WERI-Rb-1 (cell line): Measurements from ENCODE around the gene ELOVL3.

Experiments used
- DNase-seq: peaks from one replicate; pipeline ENCODE4 v3.0.0-alpha.2; 2020
- H3K27ac ChIP-seq: fragments of 250-450 bp; sonication (Bioruptor Pico); 2 replicates; pipeline ENCODE4 v1.5.1; 2020; ENCODE audit warnings: mild to moderate bottlenecking, moderate library complexity
- H3K27me3 ChIP-seq: fragments of 250-450 bp; sonication (Bioruptor Pico); 2 replicates; pipeline ENCODE4 v1.5.1; 2021; ENCODE audit warnings: mild to moderate bottlenecking, low read depth, moderate library complexity; ENCODE audit not compliant: insufficient read depth, severe bottlenecking
- H3K36me3 ChIP-seq: fragments of 250-450 bp; sonication (Bioruptor Pico); 2 replicates; pipeline ENCODE4 v1.5.1; 2020; ENCODE audit warnings: mild to moderate bottlenecking, moderate library complexity
- H3K4me3 ChIP-seq: 2 replicates; pipeline ENCODE4 v1.5.1; 2011; ENCODE audit warnings: low read depth, mild to moderate bottlenecking, control low read depth, low read length
- H3K9me3 ChIP-seq: fragments of 250-450 bp; sonication (Bioruptor Pico); 2 replicates; pipeline ENCODE4 v1.5.1; 2021; ENCODE audit warnings: mild to moderate bottlenecking, moderate library complexity; ENCODE audit not compliant: severe bottlenecking
- TF ChIP-seq, protein P1 (sequence below): IDR thresholded peaks from 2 replicates; pipeline ENCODE4 v1.5.1; 2011; ENCODE audit warnings: low read depth, mild to moderate bottlenecking, control low read depth, inconsistent platforms, low read length

ELOVL3 gene

DNA sequence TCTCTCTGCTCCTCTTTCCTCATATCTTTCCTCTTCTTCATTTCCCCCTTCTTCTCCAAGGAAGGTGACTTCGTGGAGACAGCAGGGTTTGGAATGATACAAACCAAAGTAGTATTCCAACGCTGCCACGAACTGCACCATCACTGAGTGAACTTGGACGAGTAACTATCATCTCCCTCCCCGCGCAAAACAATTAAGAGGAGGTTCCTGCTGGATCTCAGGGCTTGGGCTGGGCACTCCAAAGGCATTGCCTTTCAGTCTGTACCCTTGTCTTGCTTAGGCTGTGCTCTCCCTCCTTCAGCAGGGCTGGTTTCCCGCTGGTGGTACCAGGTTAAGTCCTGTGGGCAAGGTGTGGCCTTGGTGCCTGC is 16.0 kb downstream of the ELOVL3 start:
- no peak overlapping the region for H3K27ac ChIP-seq
- no peaks in the 10 kb centered on the region for H3K27me3 ChIP-seq
- DNase-seq = no peak
- H3K4me3 ChIP-seq = no peak overlapping the region
- TF ChIP-seq, protein P1, sequence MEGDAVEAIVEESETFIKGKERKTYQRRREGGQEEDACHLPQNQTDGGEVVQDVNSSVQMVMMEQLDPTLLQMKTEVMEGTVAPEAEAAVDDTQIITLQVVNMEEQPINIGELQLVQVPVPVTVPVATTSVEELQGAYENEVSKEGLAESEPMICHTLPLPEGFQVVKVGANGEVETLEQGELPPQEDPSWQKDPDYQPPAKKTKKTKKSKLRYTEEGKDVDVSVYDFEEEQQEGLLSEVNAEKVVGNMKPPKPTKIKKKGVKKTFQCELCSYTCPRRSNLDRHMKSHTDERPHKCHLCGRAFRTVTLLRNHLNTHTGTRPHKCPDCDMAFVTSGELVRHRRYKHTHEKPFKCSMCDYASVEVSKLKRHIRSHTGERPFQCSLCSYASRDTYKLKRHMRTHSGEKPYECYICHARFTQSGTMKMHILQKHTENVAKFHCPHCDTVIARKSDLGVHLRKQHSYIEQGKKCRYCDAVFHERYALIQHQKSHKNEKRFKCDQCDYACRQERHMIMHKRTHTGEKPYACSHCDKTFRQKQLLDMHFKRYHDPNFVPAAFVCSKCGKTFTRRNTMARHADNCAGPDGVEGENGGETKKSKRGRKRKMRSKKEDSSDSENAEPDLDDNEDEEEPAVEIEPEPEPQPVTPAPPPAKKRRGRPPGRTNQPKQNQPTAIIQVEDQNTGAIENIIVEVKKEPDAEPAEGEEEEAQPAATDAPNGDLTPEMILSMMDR = no peak
- H3K9me3 ChIP-seq = no peaks in the 10 kb centered on the region
- peaks cover 4% of the 10 kb centered on the region; the same call in 1 of the 2 replicates for H3K36me3 ChIP-seq

DNA sequence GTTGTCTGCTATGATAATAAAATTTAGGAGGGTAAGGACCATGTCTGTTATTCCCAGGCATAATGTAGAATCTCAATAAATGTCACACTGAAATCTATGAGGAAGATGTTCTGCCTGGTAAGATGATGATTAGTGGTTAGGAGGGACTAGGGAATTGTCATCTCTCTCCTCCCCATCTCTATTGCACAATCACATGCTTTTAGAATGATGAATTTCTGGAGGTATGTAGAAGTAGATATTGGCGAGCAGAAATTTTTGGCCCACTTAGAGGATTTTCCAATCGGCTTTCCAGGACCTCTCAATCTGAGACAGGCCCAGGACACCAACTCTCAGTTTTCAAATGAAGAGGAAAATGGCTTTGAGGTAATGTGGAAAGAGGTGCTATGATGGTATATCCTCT is 17.2 kb downstream of the ELOVL3 start:
- Histone ChIP-seq H3K27me3 (no peaks in the 10 kb centered on the region), H3K27ac (no peak overlapping the region), H3K9me3 (no peaks in the 10 kb centered on the region), H3K36me3 (peaks cover 9% of the 10 kb centered on the region), H3K4me3 (no peak overlapping the region)
- TF ChIP-seq, protein P1 = no peak
- no peak for DNase-seq

DNA sequence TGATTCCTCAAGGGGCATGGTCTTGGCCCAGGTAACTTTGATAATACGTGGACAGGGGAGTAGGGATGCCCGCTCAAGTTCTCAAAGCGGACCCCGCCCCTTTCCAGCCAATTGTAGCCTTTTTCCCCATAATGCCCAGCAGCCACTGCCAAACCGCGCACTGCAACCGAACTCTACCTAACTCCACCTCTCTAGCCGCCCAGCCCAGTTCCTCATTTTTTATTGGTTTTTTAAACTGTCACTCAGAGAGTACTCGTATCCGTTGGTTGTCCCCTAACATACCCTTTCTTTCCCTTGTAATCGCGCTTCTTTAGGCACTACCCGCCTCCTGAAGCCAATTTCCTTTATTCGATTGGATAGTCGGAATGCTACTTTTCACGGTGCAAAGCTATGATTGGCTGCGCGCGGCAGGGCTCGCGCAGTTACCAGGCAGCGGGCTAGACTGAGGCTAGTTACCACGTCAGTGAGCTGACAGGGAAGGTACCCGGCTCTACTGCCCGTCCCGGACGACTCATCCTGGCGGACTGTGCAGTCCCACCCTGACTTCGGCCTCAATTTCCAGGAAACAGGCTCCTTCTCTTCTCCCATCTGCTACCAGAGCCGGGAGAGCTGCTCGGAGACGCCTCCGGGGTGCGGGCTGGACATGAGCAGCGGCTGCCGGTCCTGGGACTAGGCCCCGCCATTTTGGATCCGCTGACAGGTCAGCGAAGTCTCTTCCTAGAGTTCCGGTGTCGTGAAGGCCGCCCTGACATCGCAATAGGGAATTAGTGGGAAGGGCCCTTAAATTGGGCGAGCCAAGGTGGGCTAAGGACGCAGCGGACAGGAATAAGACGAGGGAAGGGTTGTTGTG is 19.2 kb downstream of the ELOVL3 start, which contains the start of gene GBF1:
Gene GBF1 (plus strand): TSS at position 451 of the 850 bp plus-strand sequence. CDS start 13,407 bp downstream, outside the sequence.
- Histone ChIP-seq H3K27me3 (no peaks in the 10 kb centered on the region), H3K36me3 (peaks cover 17% of the 10 kb centered on the region), H3K4me3 (peak within 1 kb of the TSS; percentile 78), H3K27ac (peak within 1 kb of the TSS; percentile 89), H3K9me3 (no peaks in the 10 kb centered on the region)
- peak; percentile 93 for DNase-seq
- TF ChIP-seq, protein P1 = no peak

DNA sequence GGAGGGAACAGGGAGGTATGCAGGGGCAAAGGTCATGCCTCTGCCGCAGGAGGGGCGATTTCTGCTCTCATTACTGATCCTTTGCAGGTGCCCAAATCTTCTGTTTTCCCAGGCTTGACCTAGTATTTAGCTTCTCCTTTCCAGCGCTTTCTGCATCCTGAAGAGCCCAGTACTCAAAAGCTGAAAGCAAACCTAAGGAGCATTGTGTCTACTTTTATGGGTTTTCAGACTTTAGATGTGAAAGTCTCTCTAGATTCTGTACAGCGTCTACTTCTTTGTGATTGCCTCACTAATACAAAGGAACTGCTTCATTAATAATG is 19.8 kb downstream of the ELOVL3 start:
- Histone ChIP-seq H3K36me3 (peaks cover 17% of the 10 kb centered on the region), H3K9me3 (no peaks in the 10 kb centered on the region), H3K27me3 (no peaks in the 10 kb centered on the region), H3K27ac (peak overlapping the region; percentile 89), H3K4me3 (peak overlapping the region; percentile 78)
- TF ChIP-seq, protein P1 = no peak
- no peak for DNase-seq

- Histone ChIP-seq H3K27ac (peak overlapping the region; percentile 89; the same call in 1 of the 2 replicates), H3K27me3 (no peaks in the 10 kb centered on the region), H3K36me3 (peaks cover 20% of the 10 kb centered on the region), H3K4me3 (peak overlapping the region; percentile 78), H3K9me3 (no peaks in the 10 kb centered on the region)
- TF ChIP-seq, protein P1 = no peak
- no peak for DNase-seq
Measured at GRCh38 chr10:102246261-102246660, 20.2 kb downstream of the ELOVL3 start.
